Measurements from ENCODE around the gene ARIH1. TPM values are rescaled to one million over a fixed set of nuclear protein-coding genes. Genes with fewer than 3 reads are reported as not detected.
A peak's percentile ranks its signal among the peaks of the same experiment; 100 is the strongest.

The ARIH1 gene
- total and polyA plus RNA-seq, 2 of the 4 experiments (the other 2 are of a cell fraction), result 24.0 to 41.2 TPM

- no peak overlapping the region for H2BK20ac ChIP-seq (ENCODE audit: low read depth, low read length)
- DNase-seq (peak; percentile 25), ATAC-seq (ENCODE audit: low read depth) (peak; percentile 84)
- H3K79me1 ChIP-seq (ENCODE audit: low read depth in 1 of 2, low read length in 2 of 2), result peaks cover 9 to 15% of the 10 kb centered on the region in 2 experiments
- H3K4me1 ChIP-seq (ENCODE audit: control insufficient read depth, insufficient read depth, low read length), result no peaks in the 10 kb centered on the region
- H2AK5ac ChIP-seq (ENCODE audit: low read depth, low read length), result no peak overlapping the region
- H3K9me3 ChIP-seq (ENCODE audit: control insufficient read depth, insufficient read depth, low read length), result no peaks in the 10 kb centered on the region
- H2AK9ac ChIP-seq (replicated peaks; ENCODE audit: low read depth, low read length, poor library complexity), result no peak overlapping the region
- H3K27me3 ChIP-seq (ENCODE audit: control insufficient read depth, insufficient read depth, low read length), result no peaks in the 10 kb centered on the region
- dilution Hi-C loops (cut with HindIII; ENCODE audit: low sequenced_read_pairs, unreplicated experiment), result no loop called here
- intact Hi-C loops (cut with micrococcal nuclease), result no loop called here
- H2BK15ac ChIP-seq (ENCODE audit: low read depth, low read length), result no peak overlapping the region
- 0 out of 2 replicates have a peak, but pooled peaks cover 4% of the 10 kb centered on the region for H3K9me1 ChIP-seq (ENCODE audit: insufficient read depth, low read length)
- H4K5ac ChIP-seq (ENCODE audit: low read depth, low read length), result no peak overlapping the region
- no peak overlapping the region for H3K18ac ChIP-seq (ENCODE audit: low read depth, low read length)
- no peak for TF ChIP-seq RFX5 (IDR thresholded peaks at IDR 0.05; ENCODE audit: low read depth, low read length)
- TF ChIP-seq MAFK (IDR thresholded peaks at IDR 0.05; ENCODE audit: low read depth, low read length), result no peak
- no peak for TF ChIP-seq USF2 (IDR thresholded peaks at IDR 0.05; ENCODE audit: low read depth, low read length)
- TF ChIP-seq RAD21 (IDR thresholded peaks at IDR 0.05; ENCODE audit: low read length), result no peak
- TF ChIP-seq MXI1 (IDR thresholded peaks at IDR 0.05; ENCODE audit: borderline replicate concordance, low read depth, low read length), result no peak
- TF ChIP-seq RCOR1 (IDR thresholded peaks at IDR 0.05; ENCODE audit: insufficient replicate concordance, low read length), result no peak
- no peak for TF ChIP-seq CEBPB (IDR thresholded peaks at IDR 0.05; ENCODE audit: low read depth, low read length)
- TF ChIP-seq ELK1 (IDR thresholded peaks at IDR 0.05; ENCODE audit: borderline replicate concordance, low read depth, low read length), result no peak
- no peak for TF ChIP-seq SMC3 (IDR thresholded peaks at IDR 0.05; ENCODE audit: low read depth, low read length)
- TF ChIP-seq POLR2A (IDR thresholded peaks at IDR 0.05; ENCODE audit: low read depth, low read length), result no peak
- TF ChIP-seq NFE2L2 (IDR thresholded peaks at IDR 0.05; ENCODE audit: low read depth, low read length), result no peak
- TF ChIP-seq FOS (IDR thresholded peaks at IDR 0.05; ENCODE audit: low read depth, low read length), result no peak
- no peak overlapping the region for H3K4me2 ChIP-seq (ENCODE audit: low read depth, low read length)
- no CpG with 5 or more reads among the region's 4 CpGs for WGBS, 2 experiments (ENCODE audit: extremely low coverage in 2 of 2, insufficient read length in 1 of 2)
- H4K91ac ChIP-seq (ENCODE audit: insufficient read depth, low read depth, low read length), result no peak overlapping the region
- no peak overlapping the region for H3K4ac ChIP-seq (ENCODE audit: low read depth, low read length)
- POLR2A ChIA-PET (ENCODE audit: unreplicated experiment), result no interaction called here
- no peak overlapping the region for H3K56ac ChIP-seq (ENCODE audit: extremely low read depth, insufficient read depth, low read length)
- H3K36me3 ChIP-seq (ENCODE audit: control insufficient read depth, insufficient read depth, low read length), result peaks cover 17% of the 10 kb centered on the region
- no TSS peak for BruUV-seq (replicated peaks)
- no peak overlapping the region for H4K8ac ChIP-seq (ENCODE audit: low read depth in 2 of 2, low read length in 2 of 2)
- no peak overlapping the region for H2AFZ ChIP-seq (replicated peaks; ENCODE audit: low read length, poor library complexity)
- no peak overlapping the region for H2BK5ac ChIP-seq (ENCODE audit: low read depth, low read length, poor library complexity, severe bottlenecking)
- no peak overlapping the region for H3K27ac ChIP-seq (ENCODE audit: insufficient read depth, low read length)
- CTCF ChIA-PET, result no interaction called here
- H3K14ac ChIP-seq (replicated peaks; ENCODE audit: low read depth, low read length), result no peak overlapping the region
- no peak overlapping the region for H3K9ac ChIP-seq (ENCODE audit: low read depth, low read length)
- no peak overlapping the region for H3K23ac ChIP-seq (ENCODE audit: low read depth, low read length)
- H2BK120ac ChIP-seq (ENCODE audit: low read depth, low read length), result no peak overlapping the region
- in situ Hi-C loops (cut with MboI; ENCODE audit: low sequenced_read_pairs), result no loop called here
- no peak overlapping the region for H3K4me3 ChIP-seq (ENCODE audit: insufficient read depth, low read depth, low read length)
- H4K20me1 ChIP-seq (ENCODE audit: insufficient read depth, low read length), result no peaks in the 10 kb centered on the region
Observed at GRCh38 chr15:72584006-72584405, 109.9 kb downstream of the ARIH1 start.

Data from IMR-90 (cell line).